Adipocyte (in vitro differentiated cells): ENCODE measurements around the gene KCNK5.

Source experiments
- DNase-seq: peaks from one replicate; pipeline ENCODE4 v3.0.0-alpha.2; 2015; ENCODE audit warnings: low read depth
- H3K27me3 ChIP-seq: replicated peaks from 2 replicates; pipeline ENCODE4 v1.7.0; 2013; ENCODE audit warnings: mild to moderate bottlenecking, low read length, moderate library complexity; ENCODE audit not compliant: control insufficient read depth, insufficient read depth
- H3K36me3 ChIP-seq: 2 replicates; pipeline ENCODE4 v1.7.0; 2013; ENCODE audit warnings: low read length, mild to moderate bottlenecking, moderate library complexity; ENCODE audit not compliant: control insufficient read depth, insufficient read depth, severe bottlenecking
- H3K4me1 ChIP-seq: 2 replicates; pipeline ENCODE4 v1.7.0; 2013; ENCODE audit warnings: mild to moderate bottlenecking, low read length, moderate library complexity; ENCODE audit not compliant: control insufficient read depth, insufficient read depth
- H3K4me3 ChIP-seq: 2 replicates; pipeline ENCODE4 v1.7.0; 2013; ENCODE audit warnings: mild to moderate bottlenecking, low read length, moderate library complexity
- H3K9ac ChIP-seq: 2 replicates; pipeline ENCODE4 v1.7.0; 2013; ENCODE audit warnings: mild to moderate bottlenecking, low read length, moderate library complexity
- H3K9me3 ChIP-seq: 2 replicates; pipeline ENCODE4 v1.7.0; 2013; ENCODE audit warnings: mild to moderate bottlenecking, low read length, moderate library complexity; ENCODE audit not compliant: control insufficient read depth

The KCNK5 gene

GRCh38 chr6:39204646-39205244 lies 24.5 kb downstream of the KCNK5 start:
- Histone ChIP-seq H3K4me3 (no peak overlapping the region), H3K9ac (no peak overlapping the region), H3K9me3 (no peaks in the 10 kb centered on the region), H3K4me1 (peaks cover 8% of the 10 kb centered on the region), H3K27me3 (no peaks in the 10 kb centered on the region), H3K36me3 (no peaks in the 10 kb centered on the region)
- no peak for DNase-seq

- H3K9me3 ChIP-seq, result no peaks in the 10 kb centered on the region
- DNase-seq, result no peak
- peaks cover 2% of the 10 kb centered on the region for H3K4me1 ChIP-seq
- H3K36me3 ChIP-seq, result no peaks in the 10 kb centered on the region
- no peak overlapping the region for H3K4me3 ChIP-seq
- no peak overlapping the region for H3K9ac ChIP-seq
- no peaks in the 10 kb centered on the region for H3K27me3 ChIP-seq
Measured at GRCh38 chr6:39204160-39204495, 25.1 kb downstream of the KCNK5 start.

DNA sequence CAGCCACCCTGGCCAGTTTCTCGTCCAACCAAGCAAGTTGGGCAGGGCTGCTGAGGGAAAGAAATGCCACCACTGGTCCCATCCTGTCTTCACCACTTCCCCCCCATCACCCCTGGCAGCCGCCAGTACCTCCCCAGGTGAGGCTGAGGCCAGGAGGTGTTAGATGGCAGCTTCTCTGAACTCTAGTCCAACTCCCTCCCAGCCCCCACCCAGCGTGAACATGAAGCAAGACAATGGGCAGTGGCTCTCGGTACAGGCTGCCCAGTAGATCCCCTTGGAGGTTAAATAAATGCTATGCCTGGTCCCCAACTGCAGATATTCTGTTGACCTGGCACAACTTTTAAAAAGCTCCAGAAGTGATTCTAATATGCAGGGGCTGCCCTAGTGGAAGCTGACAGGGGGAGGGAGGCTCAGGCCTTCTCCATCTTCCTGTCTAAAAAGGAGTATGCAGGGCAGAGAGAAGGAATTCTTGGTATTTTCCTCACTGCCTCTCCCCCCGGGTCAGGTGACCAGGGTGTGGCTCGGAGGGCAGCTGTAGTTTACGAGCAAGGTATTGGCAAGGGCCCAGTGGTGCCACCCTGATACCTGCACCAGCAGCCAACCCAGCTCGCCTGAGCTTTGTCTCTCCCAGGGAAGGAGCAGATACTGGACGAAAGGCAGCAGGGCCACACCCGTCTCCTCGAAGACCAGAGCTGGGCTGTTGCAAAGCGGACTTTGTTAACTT lies 25.7 kb downstream of the KCNK5 start:
- DNase-seq, result no peak
- Histone ChIP-seq H3K4me1 (no peaks in the 10 kb centered on the region), H3K36me3 (no peaks in the 10 kb centered on the region), H3K9me3 (no peaks in the 10 kb centered on the region), H3K9ac (no peak overlapping the region), H3K27me3 (no peaks in the 10 kb centered on the region), H3K4me3 (no peak overlapping the region)

GRCh38 chr6:39202166-39202565 lies 27.1 kb downstream of the KCNK5 start:
- no peak overlapping the region for H3K4me3 ChIP-seq
- DNase-seq, result no peak
- H3K27me3 ChIP-seq, result no peaks in the 10 kb centered on the region
- H3K9me3 ChIP-seq, result no peaks in the 10 kb centered on the region
- no peak overlapping the region for H3K9ac ChIP-seq
- no peaks in the 10 kb centered on the region for H3K4me1 ChIP-seq
- H3K36me3 ChIP-seq, result no peaks in the 10 kb centered on the region

- Histone ChIP-seq H3K9ac (no peak overlapping the region), H3K9me3 (no peaks in the 10 kb centered on the region), H3K36me3 (no peaks in the 10 kb centered on the region), H3K27me3 (no peaks in the 10 kb centered on the region), H3K4me1 (no peaks in the 10 kb centered on the region), H3K4me3 (no peak overlapping the region)
- DNase-seq, result no peak
Measured at GRCh38 chr6:39200498-39201020, 28.7 kb downstream of the KCNK5 start.

GRCh38 chr6:39199976-39200375 lies 29.3 kb downstream of the KCNK5 start:
- Histone ChIP-seq H3K36me3 (no peaks in the 10 kb centered on the region), H3K4me1 (no peaks in the 10 kb centered on the region), H3K9ac (no peak overlapping the region), H3K4me3 (no peak overlapping the region), H3K9me3 (peaks cover 4% of the 10 kb centered on the region), H3K27me3 (no peaks in the 10 kb centered on the region)
- DNase-seq, result no peak

DNA sequence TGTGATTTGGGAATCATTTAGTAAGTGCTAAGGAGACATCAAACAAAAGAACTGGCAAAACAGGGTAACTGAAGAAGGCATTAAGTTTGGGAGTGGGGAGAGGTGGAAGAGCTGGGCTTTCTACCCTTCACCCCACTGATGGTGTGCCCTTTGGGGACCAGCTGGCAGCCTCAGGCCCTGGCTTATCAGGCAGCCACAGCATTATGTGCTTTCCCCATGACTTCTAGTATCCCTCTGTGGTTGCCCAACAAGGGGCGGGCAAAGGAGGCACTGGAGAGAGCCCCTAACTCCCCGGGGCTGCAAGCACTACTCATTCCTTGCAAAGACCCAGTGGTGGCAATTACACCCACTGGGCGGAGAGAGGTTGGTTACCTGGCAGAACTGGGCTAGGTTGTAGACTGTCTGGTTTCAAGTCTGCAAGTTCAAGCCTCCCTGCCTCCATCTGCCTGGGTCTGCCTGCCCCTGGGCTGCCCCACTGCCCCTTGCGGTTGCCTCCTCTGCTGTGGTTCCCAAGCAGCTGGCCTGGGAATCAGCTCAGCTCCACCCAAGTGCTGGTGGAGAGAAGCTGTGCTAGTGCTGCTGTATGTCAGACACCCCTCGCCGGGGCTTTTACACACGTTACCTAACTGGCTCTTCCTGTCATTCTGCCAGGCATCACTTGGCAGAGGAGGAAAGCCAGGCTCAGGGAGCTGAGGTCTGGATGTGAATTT lies 29.9 kb downstream of the KCNK5 start:
- Histone ChIP-seq H3K27me3 (no peaks in the 10 kb centered on the region), H3K9ac (no peak overlapping the region), H3K4me1 (no peaks in the 10 kb centered on the region), H3K4me3 (no peak overlapping the region), H3K36me3 (no peaks in the 10 kb centered on the region), H3K9me3 (peaks cover 4% of the 10 kb centered on the region)
- DNase-seq, result no peak

DNA sequence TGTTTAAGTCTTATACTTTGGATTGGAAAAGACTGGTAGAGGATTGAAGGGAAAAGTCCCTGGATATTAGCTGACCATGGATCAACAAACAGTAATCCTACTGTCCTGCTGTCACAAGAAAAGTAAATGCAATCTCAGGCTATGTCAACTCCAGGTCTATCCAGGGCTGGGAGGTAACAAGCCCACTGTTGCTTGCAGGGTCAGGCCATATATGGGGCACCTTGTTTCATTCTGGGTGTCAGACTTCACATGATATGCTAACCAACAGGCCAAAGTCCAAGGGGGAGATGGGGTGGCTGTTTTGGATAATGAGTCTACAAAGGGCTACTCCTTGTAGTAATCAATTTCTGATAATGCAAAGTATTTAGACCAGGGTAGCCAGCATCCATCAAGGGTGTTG lies 30.7 kb downstream of the KCNK5 start:
- H3K9me3 ChIP-seq, result peaks cover 4% of the 10 kb centered on the region
- no peaks in the 10 kb centered on the region for H3K4me1 ChIP-seq
- H3K9ac ChIP-seq, result no peak overlapping the region
- no peaks in the 10 kb centered on the region for H3K36me3 ChIP-seq
- no peak for DNase-seq
- no peaks in the 10 kb centered on the region for H3K27me3 ChIP-seq
- H3K4me3 ChIP-seq, result no peak overlapping the region

DNA sequence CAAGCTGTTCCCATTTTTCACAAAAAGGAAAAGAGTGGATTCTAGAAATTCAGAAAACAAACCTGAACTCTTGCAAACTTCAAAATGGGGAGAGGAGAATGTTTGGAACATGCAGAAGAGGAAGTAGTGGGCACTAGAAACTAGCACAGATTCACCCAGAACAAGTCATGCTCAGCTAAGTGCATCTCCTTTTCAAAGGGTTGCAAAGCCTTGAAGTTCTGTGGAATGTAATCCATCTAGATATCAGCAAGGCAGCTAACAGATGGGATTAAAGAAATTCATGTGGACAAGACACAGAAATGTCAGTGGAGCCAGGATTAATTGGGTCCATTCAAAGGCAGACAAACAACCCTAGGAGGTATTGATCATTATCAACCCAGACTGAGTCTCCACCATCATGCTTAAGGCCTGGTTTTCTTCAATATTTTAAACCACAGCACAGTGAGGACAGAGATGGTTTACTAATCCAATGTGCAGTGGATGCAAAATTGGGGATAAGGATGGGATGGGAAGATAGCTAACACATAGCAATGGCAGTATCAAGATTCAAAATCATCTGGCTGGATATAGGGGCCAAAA lies 31.3 kb downstream of the KCNK5 start:
- Histone ChIP-seq H3K4me1 (no peaks in the 10 kb centered on the region), H3K9ac (no peak overlapping the region)
- DNase-seq, result no peak

GRCh38 chr6:39197521-39197920 lies 31.8 kb downstream of the KCNK5 start:
- Histone ChIP-seq H3K4me1 (no peaks in the 10 kb centered on the region), H3K9ac (no peak overlapping the region), H3K27me3 (no peaks in the 10 kb centered on the region), H3K9me3 (peaks cover 4% of the 10 kb centered on the region), H3K4me3 (no peak overlapping the region), H3K36me3 (no peaks in the 10 kb centered on the region)
- DNase-seq, result no peak

More for the DNA sequence above, 31.3 kb downstream of the KCNK5 start:
- no peak overlapping the region for H3K4me3 ChIP-seq
- H3K9me3 ChIP-seq, result peaks cover 4% of the 10 kb centered on the region
- H3K27me3 ChIP-seq, result no peaks in the 10 kb centered on the region
- no peaks in the 10 kb centered on the region for H3K36me3 ChIP-seq

- no peaks in the 10 kb centered on the region for H3K36me3 ChIP-seq
- no peak for DNase-seq
- peaks cover 4% of the 10 kb centered on the region for H3K9me3 ChIP-seq
- H3K9ac ChIP-seq, result no peak overlapping the region
- no peak overlapping the region for H3K4me3 ChIP-seq
- H3K4me1 ChIP-seq, result no peaks in the 10 kb centered on the region
- no peaks in the 10 kb centered on the region for H3K27me3 ChIP-seq
Measured at GRCh38 chr6:39196673-39197091, 32.6 kb downstream of the KCNK5 start.
